DMS79 (cell line): Measurements from ENCODE around the gene CHIT1.
"Not testable (repeated sequence)": the region's sequence is repeated elsewhere in the genome, so short reads cannot be mapped to it uniquely, and the experiment has no call there.

Source experiments
- DNase-seq: peaks from one replicate; lab custom pipeline; 2025; lab: John Stamatoyannopoulos, UW

CHIT1 gene

GRCh38 chr1:203229471-203230135, at the start of gene CHIT1:
CHIT1 (minus strand) TSS chr1:203229673; CDS start chr1:203229636, 37 bp downstream.
- DNase-seq = no peak

DNA sequence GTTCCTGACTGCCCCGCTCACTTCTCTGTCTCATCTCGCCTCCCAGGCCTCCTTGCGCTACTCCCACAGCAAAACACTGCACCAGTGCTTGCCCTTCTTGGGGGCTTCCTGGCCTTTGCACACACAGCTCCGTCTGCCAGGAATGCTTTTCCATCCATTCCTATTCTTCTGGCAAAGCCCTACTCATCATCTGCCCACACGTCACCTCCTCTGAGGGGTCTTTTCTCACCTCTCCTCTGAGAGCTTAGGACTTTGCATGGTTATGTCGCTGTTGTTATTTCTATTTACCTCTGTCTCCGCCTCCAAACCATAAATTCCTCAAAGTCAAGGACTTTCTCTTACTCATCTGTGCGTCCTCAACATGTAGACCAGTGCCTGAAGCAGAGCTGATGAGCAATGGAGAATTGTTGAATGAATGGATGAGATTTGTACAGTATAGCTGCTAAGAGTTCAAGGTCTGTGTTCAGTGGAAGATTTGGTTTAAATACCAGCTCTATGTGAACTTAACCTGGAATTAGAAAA, 49.5 kb upstream of the CHIT1 start:
- DNase-seq = no peak

DNA sequence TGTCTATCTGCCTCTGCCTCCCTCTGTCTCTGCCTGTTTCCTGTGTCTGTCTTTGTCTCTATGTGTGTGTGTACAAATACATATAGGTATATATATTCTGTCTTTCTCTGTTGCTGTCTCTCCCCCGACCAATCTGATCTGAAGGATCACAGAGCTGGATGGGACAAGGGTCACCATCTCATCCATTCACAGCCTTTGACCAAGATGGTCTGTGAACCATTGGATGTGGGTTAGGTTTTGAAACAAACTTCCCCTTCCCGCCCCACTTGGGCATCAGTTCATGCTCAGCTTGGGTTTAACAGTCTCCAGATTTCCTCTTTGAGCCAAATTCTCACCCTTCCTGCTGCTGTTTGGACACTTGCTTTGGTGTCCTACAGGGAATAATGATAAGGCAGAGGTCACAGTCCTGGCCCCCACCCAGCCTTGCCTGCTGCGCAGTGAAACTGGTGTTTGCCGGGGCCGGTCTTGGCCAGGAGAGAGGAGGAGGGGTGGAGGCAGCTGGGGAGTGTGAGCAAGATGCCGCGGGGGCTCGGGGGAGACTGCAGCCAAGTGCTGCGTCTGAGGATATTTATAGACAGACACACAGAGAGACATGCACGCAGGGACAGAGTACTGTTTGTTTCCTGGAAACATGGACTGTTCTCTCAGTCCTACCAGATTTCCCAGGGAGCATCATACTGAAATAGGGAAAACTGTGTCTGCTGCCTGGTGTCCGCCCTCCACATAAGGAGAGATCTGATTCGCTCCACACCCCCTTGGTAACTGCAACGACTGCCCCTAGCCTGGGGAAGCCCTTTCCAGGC, 48.8 kb upstream of the CHIT1 start:
- no peak for DNase-seq

GRCh38 chr1:203276916-203277545, 47.6 kb upstream of the CHIT1 start:
- DNase-seq = no peak

DNA sequence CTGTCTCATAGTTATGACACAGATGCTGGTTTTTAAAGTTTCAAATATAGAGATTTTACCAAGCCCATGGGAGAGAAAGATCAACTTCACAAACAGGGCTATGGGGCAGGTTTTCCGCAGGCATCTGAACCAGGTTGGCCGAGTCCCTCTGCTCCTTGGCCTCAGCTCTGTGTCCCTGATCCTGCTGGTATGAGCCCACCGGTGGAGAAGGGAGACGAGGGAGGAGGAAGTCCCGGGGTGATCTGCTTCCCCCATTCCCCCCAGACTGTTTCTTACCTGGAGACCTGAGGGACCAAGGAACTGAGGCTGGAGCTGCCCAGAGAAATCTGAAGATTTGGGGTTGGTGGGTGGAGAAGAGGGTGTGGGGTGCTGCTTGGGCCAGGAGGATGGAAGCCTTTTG, 46.9 kb upstream of the CHIT1 start:
- no peak for DNase-seq

GRCh38 chr1:203275656-203276272, 46.3 kb upstream of the CHIT1 start:
- no peak for DNase-seq

- DNase-seq = no peak
Observed at GRCh38 chr1:203274603-203275381, 45.3 kb upstream of the CHIT1 start.

DNA sequence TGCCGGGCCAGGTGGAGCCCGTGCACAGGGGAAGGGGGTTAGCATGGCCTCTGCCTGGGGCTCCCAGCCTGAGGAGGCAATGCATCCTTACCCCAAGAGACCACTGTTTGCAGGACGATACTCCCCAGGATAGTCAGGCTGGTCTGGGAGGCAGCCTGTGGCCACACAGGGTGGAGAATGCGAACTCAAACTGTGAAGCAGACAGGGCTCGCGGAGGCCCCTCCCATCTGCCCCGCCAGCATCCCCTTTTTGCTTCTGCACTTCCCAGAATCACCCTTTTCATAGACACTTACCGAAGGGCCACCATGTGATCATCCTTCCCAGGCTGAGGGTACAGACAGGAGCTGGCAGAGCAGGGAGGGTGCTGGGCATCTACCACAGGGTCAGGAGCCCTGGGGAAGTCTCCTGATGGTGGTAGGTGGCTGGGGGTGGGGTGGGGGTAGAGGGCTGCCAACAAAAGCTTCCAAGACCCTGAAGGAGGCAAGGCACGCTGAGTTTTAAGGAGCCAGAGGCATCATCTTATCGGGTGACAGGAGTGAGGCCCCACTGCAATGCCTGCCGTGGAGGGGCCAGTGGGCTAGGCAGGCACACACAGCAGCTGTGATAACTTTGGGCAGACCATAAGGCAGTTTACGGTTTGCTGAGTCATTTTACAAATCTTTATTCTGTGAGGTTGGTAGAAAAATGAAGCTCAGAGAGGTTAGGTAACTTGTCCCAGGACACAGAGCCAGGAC, 44.6 kb upstream of the CHIT1 start:
- DNase-seq = no peak

GRCh38 chr1:203273206-203273868, 43.9 kb upstream of the CHIT1 start:
- DNase-seq = peak; percentile 45

DNA sequence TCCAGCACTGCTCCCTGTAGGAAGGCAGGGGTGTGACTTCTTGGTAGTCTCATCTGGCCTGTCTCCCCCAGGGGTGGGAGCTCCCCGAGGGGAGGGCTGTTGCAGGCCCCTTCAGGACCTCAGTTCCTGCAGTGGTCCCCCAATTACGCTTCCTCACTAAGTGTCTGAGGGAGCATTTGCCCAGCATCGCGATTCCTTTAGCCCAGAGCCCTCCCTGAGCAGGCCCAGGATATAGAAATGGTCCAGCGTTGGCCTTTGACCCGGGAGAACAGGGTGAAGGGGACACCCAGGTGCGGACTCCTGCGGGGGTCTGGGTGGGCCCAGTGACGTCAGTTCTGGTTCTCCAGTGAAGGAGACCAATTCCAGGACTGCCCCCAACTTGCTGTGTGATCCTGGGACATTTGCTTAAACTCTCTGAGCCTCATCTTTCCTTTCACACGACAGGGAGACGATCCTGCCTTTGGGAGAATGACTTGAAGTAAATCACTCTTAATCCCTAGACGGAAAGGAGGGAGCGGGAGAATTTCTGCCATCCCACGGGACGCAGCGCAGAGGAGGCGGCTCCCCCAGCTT, 43.2 kb upstream of the CHIT1 start:
- no peak for DNase-seq

DNA sequence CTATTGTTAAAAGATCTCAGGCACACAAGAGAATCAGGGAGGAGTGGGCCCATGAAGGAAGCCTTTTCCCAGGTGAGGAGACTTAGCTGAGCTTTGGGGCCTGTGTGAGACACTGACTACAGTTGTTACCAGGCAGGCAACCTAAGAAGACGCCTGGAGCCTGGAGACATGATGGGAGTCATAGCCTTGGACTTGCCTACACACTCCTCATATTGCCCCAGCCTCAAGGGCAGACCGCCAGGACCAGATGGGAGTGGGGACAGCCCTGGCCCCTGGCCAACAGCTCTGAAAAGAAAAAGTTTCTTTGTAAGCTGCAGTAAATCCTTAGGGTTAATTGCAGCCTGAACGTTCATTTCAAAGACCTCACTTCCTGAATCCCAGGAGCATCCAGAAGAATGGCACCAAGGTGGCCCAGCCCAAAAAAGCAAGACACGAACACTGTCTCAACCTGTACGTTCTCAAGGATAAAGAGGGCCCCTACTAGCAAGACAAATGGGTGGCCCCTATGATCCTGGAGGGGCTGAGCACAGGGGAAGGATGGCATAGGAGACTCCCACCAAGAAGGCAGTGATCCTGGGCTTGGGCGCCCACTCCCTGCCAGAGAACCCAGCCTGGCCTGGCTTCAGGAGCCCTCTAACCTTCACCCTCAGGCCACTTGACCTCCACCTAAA, 42.6 kb upstream of the CHIT1 start:
- no peak for DNase-seq

- peak; percentile 70 for DNase-seq
Observed at GRCh38 chr1:203271018-203271743, 41.7 kb upstream of the CHIT1 start.

- no peak for DNase-seq
Observed at GRCh38 chr1:203270448-203270847, 41.0 kb upstream of the CHIT1 start.

- DNase-seq = no peak
Observed at GRCh38 chr1:203269654-203270020, 40.2 kb upstream of the CHIT1 start.

DNA sequence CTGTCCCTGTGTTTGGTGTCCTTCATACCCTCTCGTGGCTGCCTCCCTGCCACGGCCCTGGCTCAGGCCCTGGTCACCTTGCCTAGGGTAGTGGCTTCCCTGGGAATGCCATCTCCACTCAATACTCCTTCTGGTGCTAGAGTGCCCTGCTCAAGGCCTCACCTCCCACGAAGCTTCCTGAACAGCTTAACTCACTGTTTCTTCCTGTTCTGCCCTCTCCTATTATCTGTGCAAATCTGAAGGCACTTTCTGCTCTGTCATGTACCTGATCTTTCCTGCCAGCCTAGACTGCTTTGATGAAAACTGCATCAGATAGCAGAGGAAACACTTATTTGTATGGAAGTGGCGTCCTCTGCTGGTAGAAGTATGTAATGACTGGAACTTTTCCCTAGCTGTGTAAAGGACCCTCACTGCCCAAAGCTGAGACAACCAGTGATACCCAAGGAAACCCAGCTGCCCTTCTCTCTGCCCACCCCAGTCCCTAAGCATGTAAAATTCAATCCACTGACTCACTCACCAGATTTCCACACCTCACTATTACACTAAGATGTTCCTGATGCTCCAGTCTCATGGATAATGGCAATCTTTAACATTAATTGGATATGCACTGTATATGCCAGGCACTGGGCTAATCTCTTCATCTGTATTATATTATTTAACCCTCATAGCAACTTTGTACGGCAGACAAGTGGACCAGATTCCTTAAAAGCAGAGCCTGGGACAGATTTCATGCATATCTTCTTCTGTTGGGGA, 39.6 kb upstream of the CHIT1 start:
- peak; percentile 60 for DNase-seq

- DNase-seq = no peak
Observed at GRCh38 chr1:203267912-203268311, 38.4 kb upstream of the CHIT1 start.

DNA sequence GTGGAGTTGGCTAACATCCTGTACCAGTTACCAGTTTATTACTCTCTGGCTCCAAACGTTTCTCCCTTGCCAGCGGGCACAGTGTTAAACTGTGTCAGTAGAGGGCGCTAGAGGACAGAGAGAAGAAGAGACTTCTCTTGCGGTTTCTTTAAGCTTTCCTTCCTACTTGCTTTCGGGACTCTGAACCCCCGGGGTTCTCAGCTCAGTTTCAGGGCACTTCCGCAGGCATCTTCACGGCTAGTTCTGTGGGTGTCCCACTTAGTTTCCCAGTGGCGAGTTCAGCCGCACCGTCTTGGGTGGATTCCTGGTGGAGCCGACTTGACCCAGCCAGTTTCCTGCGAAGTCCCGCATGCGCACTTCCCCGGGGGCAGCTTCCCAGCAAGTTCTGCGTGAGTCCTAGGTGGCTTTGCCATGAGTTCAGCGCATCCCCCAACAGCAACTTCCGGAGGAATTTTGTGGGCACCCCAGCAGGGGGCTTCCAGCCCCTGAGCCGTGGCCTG, 37.9 kb upstream of the CHIT1 start:
- DNase-seq = peak; percentile 36

DNA sequence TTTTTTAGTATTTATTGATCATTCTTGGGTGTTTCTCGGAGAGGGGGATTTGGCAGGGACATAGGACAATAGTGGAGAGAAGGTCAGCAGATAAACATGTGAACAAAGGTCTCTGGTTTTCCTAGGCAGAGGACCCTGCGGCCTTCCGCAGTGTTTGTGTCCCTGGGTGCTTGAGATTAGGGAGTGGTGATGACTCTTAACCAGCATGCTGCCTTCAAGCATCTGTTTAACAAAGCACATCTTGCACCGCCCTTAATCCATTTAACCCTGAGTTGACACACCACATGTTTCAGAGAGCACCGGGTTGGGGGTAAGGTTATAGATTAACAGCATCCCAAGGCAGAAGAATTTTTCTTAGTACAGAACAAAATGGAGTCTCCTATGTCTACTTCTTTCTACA, 36.7 kb upstream of the CHIT1 start:
- DNase-seq = not testable (repeated sequence)
